ENCODE measurements around the gene GCNT1.
"Not testable (repeated sequence)": the region's sequence is repeated elsewhere in the genome, so short reads cannot be mapped to it uniquely, and the experiment has no call there.

The GCNT1 gene

DNA sequence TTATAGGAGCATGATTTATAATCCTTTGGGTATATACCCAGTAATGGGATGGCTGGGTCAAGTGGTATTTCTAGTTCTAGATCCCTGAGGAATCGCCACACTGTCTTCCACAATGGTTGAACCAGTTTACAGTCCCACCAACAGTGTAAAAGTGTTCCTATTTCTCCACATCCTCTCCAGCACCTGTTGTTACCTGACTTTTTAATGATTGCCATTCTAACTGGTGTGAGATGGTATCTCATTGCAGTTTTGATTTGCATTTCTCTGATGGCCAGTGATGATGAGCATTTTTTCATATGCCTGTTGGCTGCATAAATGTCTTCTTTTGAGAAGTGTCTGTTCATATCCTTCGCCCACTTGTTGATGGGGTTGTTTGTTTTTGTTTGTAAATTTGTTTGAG is 20.4 kb downstream of the GCNT1 start:
- not testable (repeated sequence) for DNase-seq (ENCODE audit: low read depth in 4 of 4, low spot score in 1 of 4)

DNA sequence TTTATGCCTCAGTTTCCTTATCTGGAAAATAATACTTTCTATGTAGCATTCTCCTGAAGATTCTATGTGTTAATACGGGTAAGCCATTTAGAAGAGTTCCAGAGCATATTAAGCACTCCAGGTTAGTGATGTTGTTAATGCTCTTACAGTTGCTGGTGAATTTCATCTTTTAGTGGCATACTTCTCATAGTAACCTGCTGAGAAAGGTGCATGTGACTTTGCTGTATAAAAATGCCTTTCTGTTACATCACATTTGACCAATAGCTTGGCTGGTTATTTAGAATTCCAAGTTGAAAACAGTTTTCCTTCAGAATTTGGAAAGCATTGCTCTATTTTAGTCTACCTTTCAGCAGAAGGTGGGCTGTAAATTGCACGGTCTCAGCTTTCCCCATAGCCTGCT is 27.2 kb downstream of the GCNT1 start:
- DNase-seq (ENCODE audit: low read depth in 4 of 4, low spot score in 1 of 4) = no peak

DNA sequence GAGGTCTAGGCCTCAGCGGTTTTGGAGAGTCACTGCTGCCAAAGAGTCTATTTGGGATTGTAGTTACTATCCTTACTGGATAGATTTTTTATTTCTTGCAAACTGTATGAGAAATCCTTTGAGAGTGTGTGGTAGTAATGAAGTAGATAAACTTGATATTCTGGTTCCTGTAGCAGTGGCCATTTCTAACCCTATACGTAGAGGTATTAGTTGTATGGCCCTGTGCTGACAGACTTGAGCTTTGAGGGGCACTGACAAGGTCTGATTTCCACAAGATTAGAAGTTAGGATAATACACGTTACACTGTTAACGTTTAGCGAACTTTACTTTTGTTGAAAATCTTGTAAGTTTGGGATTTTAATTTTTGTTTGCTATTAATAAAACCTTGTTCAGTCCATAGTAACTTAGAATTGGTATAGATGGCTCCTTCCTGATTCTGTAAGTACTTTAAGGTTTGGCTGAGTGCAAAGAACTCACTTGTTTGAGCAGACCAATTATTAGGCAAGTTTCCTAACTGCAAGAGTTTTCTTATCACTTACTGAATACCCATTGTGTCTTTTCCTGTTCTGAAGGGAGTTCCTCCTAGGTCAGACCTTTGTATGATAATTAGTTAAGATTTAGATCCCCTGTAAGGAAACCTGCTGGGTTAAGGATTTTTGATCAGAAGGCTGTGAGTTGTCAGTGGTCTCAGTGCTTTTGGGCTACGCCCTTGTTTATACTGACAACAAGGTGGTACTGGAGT is 31.4 kb downstream of the GCNT1 start:
- DNase-seq (ENCODE audit: low read depth in 4 of 4, low spot score in 1 of 4) = no peak

DNA sequence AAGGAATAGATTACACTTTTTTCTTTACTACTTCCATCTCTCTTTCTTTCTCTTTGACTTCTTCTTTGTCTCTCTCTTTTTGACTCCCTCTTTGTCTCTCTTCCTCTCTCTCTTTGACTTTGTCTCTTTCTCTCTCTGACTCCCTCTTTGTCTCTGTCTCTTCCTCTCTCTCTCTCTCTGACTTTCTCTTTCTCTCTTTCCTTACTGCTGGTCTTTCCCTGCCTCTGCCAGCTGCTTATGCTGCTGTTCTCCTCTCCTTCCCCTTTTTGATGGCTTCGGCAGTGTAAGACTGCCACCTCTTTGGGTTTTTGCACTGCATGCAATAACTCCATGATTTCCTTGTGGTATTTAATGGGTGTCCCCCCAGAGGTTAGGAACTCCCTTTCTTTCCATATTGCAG is 32.1 kb downstream of the GCNT1 start:
- DNase-seq (ENCODE audit: low read depth in 4 of 4, low spot score in 1 of 4) = not testable (repeated sequence)

DNA sequence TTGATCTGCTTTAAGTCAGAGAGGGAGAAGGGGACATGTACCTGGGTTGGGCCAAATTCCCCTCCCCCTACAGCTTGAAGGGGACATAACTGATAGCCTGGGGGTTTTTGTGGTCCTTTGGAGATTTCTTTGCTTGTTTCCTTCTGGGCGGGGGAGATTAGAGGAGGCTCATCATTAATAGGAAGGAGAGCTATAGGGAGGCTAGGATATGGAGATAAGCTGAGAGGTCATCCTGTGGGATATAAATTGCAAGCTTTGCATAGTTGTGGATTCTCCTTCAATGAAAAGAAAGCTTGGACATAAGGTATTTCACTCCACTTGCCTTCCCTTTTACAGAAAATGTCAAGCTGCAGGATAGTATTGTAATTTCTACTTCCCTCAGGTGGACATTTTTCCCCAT is 34.5 kb downstream of the GCNT1 start:
- DNase-seq (ENCODE audit: low read depth in 4 of 4, low spot score in 1 of 4) = not testable (repeated sequence)

DNA sequence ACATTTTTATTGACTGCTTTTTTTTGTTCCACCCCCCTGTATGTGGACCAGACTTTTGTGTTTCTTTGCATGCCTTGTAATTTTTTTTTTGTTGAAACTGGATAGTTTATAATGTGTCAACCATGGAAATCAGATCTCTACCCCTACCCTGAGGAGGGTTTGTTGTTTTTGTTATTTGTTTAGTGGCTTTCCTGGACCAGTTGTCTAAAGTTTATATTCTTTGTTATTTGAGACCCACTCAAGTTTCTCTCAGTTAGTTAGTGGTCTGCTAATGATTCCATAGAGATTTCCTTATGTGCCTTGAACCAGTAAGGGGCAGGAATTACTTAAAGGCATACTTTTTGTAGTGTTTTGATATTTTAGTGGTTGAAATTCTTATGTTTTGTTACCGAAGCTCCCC is 41.1 kb downstream of the GCNT1 start:
- no peak for DNase-seq (ENCODE audit: low read depth in 4 of 4, low spot score in 1 of 4)

DNA sequence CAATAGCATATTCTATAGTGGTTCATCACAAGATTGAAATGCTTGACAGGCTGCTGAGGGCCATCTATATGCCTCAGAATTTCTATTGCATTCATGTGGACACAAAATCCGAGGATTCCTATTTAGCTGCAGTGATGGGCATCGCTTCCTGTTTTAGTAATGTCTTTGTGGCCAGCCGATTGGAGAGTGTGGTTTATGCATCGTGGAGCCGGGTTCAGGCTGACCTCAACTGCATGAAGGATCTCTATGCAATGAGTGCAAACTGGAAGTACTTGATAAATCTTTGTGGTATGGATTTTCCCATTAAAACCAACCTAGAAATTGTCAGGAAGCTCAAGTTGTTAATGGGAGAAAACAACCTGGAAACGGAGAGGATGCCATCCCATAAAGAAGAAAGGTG is 43.8 kb downstream of the GCNT1 start:
- DNase-seq (ENCODE audit: low read depth in 4 of 4, low spot score in 1 of 4) = no peak

DNA sequence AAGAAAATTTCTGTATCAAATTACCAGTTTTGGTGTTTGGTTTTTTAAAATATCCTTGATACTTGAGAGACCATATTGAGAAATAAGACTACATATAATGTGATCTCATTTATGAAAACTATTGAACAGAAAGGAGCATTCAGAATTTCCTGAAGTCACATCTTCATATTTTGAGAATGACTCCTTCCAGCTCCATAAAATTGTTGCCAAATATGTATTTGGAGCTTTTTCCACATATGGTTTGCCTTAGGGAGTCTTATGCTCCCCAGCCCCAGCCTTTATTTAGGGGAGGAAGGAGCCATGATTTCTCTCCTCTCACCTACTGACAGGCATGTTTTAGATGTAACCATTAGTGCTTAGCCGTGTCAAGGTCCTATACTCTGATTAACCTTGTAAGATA is 51.1 kb downstream of the GCNT1 start:
- DNase-seq (ENCODE audit: low read depth in 4 of 4, low spot score in 1 of 4) = no peak

DNA sequence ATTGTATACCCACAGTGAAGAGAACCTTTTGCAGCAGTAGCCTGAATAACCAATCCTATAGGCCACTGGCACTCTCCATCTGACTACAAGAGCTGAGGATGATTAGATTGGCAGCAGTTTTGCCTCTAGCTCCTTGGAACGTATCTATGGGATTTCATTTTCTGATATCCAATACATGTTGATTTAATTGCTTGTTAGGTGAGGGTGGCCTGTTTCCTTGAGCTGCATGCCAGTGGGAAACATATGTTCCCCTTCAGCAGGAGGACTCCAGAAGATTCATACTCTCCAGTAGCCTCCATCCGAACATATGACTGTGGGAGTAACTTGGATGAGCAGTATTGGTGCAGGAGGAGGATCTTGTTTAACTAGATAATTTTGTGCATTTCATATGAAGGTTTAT is 51.5 kb downstream of the GCNT1 start:
- DNase-seq (ENCODE audit: low read depth in 4 of 4, low spot score in 1 of 4) = no peak

DNA sequence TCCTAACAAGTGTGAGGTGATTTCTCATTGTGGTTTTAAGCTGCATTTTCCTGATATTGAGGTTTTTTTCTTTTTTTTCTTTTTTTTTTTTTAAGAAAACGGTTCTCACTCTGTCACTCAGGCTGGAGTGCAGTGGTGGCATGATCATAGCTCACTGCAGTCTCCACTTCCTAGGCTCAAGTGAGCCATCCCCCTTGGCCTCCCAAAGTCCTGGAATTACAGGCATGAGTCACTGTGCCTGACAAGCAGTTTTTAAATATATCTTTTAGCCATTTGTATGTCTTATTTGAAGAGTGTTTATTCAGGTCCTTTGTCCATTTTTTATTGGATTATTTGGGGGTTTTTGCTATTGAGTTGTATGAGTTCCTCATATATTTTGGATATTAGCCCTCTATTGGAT is 53.8 kb downstream of the GCNT1 start:
- no peak for DNase-seq (ENCODE audit: low read depth in 4 of 4, low spot score in 1 of 4)

DNA sequence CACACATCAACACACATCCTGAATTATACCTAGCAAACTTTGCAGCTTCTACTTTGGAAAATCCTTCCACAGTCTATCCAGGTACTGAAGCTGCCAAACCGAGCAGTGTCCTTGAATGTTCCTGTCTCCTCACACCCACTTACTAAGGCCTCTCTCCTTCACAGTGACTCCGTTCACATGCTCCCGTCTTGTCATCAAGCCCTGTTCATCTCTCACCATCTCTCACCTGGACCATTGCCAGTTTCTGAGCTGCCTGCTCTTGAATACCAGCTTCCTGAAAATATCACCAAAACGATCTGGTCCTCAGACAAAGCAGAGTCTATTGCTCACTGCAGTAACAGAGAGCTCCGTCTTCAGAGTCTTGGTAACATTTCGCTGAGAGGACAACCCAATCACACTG is 57.4 kb downstream of the GCNT1 start:
- no peak for DNase-seq (ENCODE audit: low read depth in 4 of 4, low spot score in 1 of 4)

DNA sequence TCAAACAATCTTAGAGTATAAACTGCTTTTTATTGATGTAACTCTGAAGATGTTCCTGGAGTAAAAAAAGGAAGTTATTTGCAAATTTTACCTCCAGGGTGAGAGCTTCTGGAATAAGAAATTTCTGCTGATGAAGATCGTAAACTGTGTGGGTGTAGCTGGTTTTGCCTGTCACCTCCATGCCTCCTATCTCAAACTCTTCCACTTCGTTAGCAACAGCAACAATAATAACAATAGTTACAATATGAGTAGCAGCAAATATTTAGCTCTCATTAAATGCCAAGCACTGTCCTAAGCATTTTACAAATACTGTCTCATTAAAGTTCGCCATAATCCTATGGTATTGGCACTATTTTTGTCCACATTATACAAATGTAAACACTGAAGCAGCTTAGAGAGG is 57.9 kb downstream of the GCNT1 start:
- DNase-seq (ENCODE audit: low read depth in 4 of 4, low spot score in 1 of 4) = no peak

DNA sequence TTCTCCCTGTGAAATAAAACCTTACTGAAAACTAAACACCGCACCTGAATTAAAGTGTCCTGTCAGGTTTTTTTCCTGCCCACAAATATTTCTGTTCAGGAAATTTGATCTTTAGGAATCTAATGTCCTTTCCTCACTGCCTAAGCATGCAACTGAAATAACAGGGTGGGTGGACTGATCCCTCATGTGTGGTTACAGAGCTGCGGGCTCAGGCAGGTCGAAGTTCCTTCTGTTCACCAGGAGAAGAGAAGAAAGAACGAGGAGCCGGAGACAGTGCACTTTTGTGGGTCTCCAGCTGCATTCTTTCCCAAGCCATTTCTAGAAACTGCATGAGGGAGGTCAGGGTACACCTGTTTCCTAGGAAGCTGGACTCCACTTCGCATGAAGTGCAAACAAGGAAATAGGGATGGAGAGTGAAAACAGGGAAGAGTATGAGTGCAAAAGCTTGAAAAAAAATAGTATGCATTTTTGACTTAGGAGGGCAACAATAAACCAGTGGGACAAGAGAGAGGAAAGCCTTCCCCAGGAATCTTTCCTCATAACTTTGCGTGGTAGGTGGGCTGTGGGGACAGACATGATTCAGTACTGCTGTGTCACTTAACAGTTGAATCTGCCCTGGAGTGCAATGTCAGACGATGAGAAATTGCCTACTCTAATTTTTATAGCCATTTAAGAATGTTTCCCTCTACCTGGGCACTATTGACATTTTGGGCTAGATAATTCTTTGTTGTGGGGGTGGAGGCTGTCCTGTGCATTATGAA is 60.3 kb downstream of the GCNT1 start:
- DNase-seq (ENCODE audit: low read depth in 4 of 4, low spot score in 1 of 4) = no peak

DNA sequence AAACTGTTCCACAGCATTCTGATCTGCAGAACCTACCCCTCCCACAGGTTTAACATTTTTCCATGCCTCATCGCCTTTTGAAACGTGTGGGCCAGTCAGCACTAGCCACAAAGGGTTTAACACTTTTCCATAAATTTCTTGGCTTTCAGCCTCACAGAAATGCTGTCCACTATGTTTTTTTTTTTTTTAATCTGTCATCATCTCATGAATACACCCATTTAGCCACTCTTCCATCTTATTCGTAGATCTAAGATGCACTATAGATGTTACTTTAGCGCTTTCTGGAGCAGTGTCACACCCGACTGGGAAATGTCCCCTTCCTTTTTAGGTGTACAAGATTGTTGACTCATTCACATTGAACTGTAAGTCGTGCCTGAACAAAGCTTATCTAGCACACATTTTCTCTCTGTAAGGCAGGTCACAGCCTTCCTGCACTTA is 62.3 kb downstream of the GCNT1 start:
- DNase-seq (ENCODE audit: low read depth in 4 of 4, low spot score in 1 of 4) = no peak

DNA sequence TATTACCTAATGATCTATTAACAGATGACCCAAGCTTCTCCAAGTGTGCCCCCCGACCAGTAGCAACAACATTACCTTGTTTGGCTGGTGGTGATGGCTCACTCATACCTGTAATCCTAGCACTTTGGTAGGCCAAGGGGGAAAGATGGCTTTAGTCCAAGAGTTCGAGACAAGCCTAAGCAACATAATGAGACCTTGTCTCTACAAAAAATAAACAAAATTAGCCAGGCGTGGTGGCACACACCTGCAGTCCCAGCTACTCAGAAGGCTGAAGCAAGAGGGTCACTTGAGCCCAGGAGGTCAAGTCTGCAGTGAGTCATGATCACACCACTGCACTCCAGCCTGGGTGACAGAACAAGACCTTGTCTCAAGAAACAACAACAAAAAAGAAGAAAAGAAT is 62.9 kb downstream of the GCNT1 start:
- DNase-seq (ENCODE audit: low read depth in 4 of 4, low spot score in 1 of 4) = no peak

DNA sequence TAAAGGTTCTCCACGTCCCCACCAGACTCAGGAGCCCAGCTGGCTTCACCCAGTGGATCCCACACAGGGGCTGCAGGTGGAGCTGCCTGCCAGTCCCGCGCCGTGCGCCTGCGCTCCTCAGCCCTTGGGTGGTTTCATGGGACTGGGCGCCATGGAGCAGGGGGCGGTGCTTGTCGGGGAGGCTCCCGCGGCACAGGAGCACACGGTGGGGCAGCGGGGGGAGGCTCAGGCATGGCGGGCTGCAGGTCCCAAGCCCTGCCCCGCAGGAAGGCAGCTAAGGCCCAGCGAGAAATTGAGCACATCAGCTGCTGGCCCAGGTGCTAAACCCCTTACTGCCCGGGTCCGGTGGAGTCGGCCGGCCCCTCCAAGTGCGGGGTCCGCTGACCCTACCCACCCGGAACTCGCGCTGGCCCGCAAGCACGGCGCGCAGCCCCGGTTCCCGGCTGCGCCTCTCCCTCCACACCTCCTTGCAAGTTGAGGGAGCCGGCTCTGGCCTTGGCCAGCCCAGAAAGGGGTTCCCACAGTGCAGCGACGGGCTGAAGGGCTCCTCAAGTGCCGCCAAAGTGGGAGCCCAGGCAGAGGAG is 64.7 kb downstream of the GCNT1 start:
- DNase-seq (ENCODE audit: low read depth in 4 of 4, low spot score in 1 of 4) = not testable (repeated sequence)

DNA sequence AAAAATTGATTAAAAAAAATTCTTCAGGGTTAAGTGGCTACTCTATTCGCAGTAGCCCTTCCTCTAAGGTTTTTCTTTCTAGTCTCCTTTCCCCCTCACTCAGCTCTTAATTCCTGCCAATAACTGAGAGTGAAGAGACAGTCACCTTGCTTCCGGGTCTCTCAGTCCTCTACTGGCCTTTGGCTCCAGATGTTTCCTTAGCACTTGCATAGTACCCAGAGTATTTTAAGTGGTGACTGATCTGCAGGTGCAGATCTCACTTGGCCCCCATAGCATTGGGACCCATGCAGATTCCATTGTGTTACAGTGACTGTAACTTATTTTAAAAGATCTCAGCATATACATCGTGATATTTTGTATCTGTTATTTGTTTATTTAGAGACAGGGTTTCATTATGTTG is 66.2 kb downstream of the GCNT1 start:
- DNase-seq (ENCODE audit: low read depth in 4 of 4, low spot score in 1 of 4) = no peak

DNA sequence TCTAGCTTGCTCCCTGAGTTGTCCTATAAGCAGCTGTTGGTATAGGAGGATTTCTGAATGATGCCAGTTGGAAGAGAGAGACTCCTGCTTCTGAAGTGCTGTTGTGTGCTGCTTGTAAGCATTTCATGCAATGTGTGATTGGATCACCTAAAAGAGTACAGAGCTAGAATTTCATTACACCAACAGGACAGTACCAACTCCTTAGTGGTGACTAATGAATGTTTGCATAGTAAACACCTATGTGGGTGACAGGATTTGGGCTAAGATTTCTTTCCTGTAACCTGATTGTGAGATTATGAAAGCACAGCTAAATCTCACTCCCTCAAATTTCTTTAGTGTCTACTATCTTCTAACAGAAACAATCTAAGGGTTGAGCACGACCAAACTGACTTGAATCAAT is 67.0 kb downstream of the GCNT1 start:
- DNase-seq (ENCODE audit: low read depth in 4 of 4, low spot score in 1 of 4) = no peak

DNA sequence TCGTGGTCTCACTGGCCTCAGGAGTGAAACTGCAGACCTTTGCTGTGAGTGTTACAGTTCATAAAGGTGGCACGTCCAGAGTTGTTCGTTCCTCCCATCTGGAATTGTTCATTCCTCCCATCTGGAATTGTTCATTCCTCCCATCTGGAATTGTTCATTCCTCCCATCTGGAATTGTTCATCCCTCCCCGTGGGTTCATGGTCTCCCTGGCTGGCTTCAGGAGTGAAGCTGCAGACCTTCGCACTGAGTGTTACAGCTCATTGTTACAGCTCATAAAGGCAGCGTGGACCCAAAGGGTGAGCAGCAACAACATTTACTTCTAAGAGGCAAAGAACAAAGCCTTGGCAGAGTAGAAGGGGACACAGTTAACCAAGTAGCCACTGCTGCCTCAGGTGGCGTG is 69.1 kb downstream of the GCNT1 start:
- no peak for DNase-seq (ENCODE audit: low read depth in 4 of 4, low spot score in 1 of 4)

DNA sequence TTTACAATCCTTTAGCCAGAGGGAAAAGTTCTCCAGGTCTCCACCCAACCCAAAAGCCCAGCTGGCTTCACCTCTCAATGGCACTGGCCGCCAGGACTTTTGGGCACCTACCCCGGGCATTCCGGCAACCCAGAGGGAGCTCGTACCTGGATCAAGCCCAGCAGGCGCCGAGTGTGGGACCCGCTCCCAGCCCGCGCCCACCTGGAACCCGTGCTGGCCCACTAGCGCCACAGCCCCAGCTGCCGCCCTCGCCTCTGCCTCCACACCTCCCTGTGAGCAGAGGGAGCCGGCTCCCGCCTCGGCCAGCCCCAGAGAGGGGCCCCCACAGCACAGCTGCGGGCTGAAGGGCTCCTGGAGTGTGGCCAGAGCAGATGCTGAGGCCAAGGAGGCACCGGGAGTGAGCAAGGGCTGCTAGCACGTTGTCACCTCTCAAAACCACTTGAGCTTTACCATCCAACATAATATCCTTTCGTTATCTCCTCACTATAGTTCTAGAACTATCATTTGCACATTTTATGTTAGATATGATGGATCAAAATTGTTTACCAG is 69.7 kb downstream of the GCNT1 start:
- no peak for DNase-seq (ENCODE audit: low read depth in 4 of 4, low spot score in 1 of 4)

DNA sequence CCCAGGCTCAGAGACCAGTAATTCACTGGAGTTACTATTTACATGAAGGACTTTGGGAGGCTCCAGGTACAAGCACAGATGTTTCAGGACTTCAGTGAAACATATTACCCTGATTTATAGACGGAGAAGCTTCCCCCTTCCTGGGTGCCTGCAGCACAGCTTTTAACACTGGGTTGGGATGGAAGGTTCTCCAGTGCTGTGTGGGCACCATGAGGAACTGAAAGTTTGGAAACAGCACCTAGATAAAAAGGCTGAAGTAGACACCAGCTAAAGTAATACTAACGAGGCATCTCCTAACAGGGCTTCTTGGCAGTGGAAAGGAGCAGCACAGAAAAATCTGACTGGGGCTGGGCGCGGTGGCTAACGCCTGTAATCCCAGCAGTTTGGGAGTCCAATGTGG is 70.7 kb downstream of the GCNT1 start:
- DNase-seq (ENCODE audit: low read depth in 4 of 4, low spot score in 1 of 4) = no peak

DNA sequence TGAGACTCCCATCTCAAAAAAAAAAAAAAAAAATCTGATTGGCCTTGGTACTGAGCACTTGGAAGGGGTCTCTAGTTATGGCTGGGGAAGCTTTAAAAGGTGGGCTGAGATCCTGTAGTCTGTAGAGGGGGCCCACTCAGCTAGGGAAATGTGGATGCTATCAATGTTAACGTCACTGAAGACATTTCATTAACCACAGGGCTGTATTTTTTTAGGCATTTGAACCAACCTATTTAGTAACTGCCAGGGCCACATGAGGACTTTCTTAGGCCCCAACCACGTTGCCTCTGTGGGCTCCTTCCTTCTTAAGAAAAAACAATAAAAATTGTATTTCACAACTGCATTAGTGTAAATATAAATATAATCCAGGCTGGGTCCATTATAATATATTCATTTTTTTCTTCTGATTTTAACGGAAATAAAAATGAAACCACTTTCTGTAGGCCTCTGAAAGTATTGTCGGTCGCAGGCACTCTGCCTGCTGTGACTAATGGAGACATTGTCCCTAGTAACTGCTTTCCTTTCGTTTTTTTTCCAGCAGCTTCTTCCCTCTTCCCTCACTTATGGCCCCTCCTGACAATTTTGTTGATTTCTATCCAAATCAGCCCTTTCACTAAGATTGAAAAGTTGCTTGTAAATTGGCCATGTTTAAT is 71.6 kb downstream of the GCNT1 start:
- DNase-seq (ENCODE audit: low read depth in 4 of 4, low spot score in 1 of 4) = no peak

Measured in stimulated activated CD4-positive, alpha-beta T cell treated with anti-CD3 and anti-CD28 coated beads, Interleukin-1b, Interleukin-23, amount 100 ng/mL, for 24 hours (primary cell).